HG03196 (cell line): ENCODE measurements around the gene SNRPD2.
A peak's percentile ranks its signal among the peaks of the same experiment; 100 is the strongest.

Experiments used
- ATAC-seq: cut with Tn5 transposase; IDR thresholded peaks from one replicate; pipeline ENCODE4 v1.9.1; 2021; ENCODE audit not compliant: unreplicated experiment

Gene SNRPD2

GRCh38 chr19:45660636-45661035 is 31.1 kb downstream of the SNRPD2 start:
- ATAC-seq, result no peak

- no peak for ATAC-seq
Observed at GRCh38 chr19:45659096-45659729, 32.5 kb downstream of the SNRPD2 start.

GRCh38 chr19:45657520-45658167 is 34.1 kb downstream of the SNRPD2 start:
- no peak for ATAC-seq

GRCh38 chr19:45655073-45655472 is 36.7 kb downstream of the SNRPD2 start:
- ATAC-seq, result no peak

GRCh38 chr19:45653634-45654033 is 38.1 kb downstream of the SNRPD2 start:
- ATAC-seq, result no peak

- ATAC-seq, result no peak
Observed at GRCh38 chr19:45650722-45651121, 41.0 kb downstream of the SNRPD2 start.

GRCh38 chr19:45646345-45646698 is 45.4 kb downstream of the SNRPD2 start:
- no peak for ATAC-seq

GRCh38 chr19:45645631-45646344 is 46.0 kb downstream of the SNRPD2 start:
- no peak for ATAC-seq

GRCh38 chr19:45645068-45645630 is 46.6 kb downstream of the SNRPD2 start:
- no peak for ATAC-seq

GRCh38 chr19:45643927-45644771 is 47.6 kb downstream of the SNRPD2 start:
- ATAC-seq, result no peak

GRCh38 chr19:45643024-45643926 is 48.5 kb downstream of the SNRPD2 start:
- peak; percentile 36 for ATAC-seq

- peak; percentile 38 for ATAC-seq
Observed at GRCh38 chr19:45641274-45642105, 50.3 kb downstream of the SNRPD2 start.

GRCh38 chr19:45640849-45641273 is 50.9 kb downstream of the SNRPD2 start:
- ATAC-seq, result no peak

- ATAC-seq, result no peak
Observed at GRCh38 chr19:45638930-45639729, 52.6 kb downstream of the SNRPD2 start, which contains the start of gene EML2. TSS of gene EML2 (minus strand) at chr19:45639397. CDS start at chr19:45639376, 21 bp downstream.

GRCh38 chr19:45637890-45638667 is 53.7 kb downstream of the SNRPD2 start:
- no peak for ATAC-seq
